ENCODE data around the gene ABCD3. TPM values are rescaled to one million over a fixed set of nuclear protein-coding genes. Genes with fewer than 3 reads are reported as not detected.
A peak's percentile ranks its signal among the peaks of the same experiment; 100 is the strongest.
"Not testable (repeated sequence)": the region's sequence is repeated elsewhere in the genome, so short reads cannot be mapped to it uniquely, and the experiment has no call there.

The ABCD3 gene
- total RNA-seq, 8 experiments from 2014 or later: 41.9 to 222 (median 47.4) TPM

- Histone ChIP-seq H3K4me3 (no peak overlapping the region), H3K27ac (no peak overlapping the region), H3K4me1 (replicated peaks in 1 of 2) (peaks cover 12% of the 10 kb centered on the region in 2 donors)
- WGBS, 10 experiments: 17 to 94% (median 76%) methylated on average over 1 to 5 of the region's 5 CpGs
- in situ Hi-C loops (cut with MboI; ENCODE audit: low pct_unique_long_range_greater_than_20kb in 2 of 9, low sequenced_read_pairs in 9 of 9, unreplicated experiment in 9 of 9): no loop called here
- peak in 1 of 8 experiments; percentile 52 for ATAC-seq (replicated peaks in 6 of 8)
Measured at GRCh38 chr1:94550800-94551241, 132.6 kb downstream of the ABCD3 start.

GRCh38 chr1:94551449-94551848 lies 133.3 kb downstream of the ABCD3 start:
- Histone ChIP-seq H3K4me1 (replicated peaks in 1 of 2) (peaks cover 12% of the 10 kb centered on the region in 2 donors), H3K27ac (no peak overlapping the region), H3K4me3 (no peak overlapping the region)
- 82 to 100% (median 100%) methylated on average over 1 to 7 of the region's 7 CpGs for WGBS, 10 experiments
- in situ Hi-C loops (cut with MboI; ENCODE audit: low pct_unique_long_range_greater_than_20kb in 2 of 9, low sequenced_read_pairs in 9 of 9, unreplicated experiment in 9 of 9): no loop called here
- ATAC-seq (replicated peaks in 6 of 8): no peak

- ATAC-seq (replicated peaks in 6 of 8): peak in 1 of 8 experiments; percentile 32
- in situ Hi-C loops (cut with MboI; ENCODE audit: low pct_unique_long_range_greater_than_20kb in 2 of 9, low sequenced_read_pairs in 9 of 9, unreplicated experiment in 9 of 9): no loop called here
- no peak overlapping the region for H3K27ac ChIP-seq
- no peak overlapping the region for H3K4me3 ChIP-seq
- peaks cover 12% of the 10 kb centered on the region in 2 donors for H3K4me1 ChIP-seq (replicated peaks in 1 of 2)
- 58 to 100% (median 72%) methylated on average over 1 to 8 of the region's 8 CpGs; no CpG with 5 or more reads in 1 of the 10 experiments for WGBS, 10 experiments
Measured at GRCh38 chr1:94552071-94552586, 133.9 kb downstream of the ABCD3 start.

GRCh38 chr1:94553323-94553730 lies 135.1 kb downstream of the ABCD3 start:
- in situ Hi-C loops (cut with MboI; ENCODE audit: low pct_unique_long_range_greater_than_20kb in 2 of 9, low sequenced_read_pairs in 9 of 9, unreplicated experiment in 9 of 9): no loop called here
- no peak for ATAC-seq (replicated peaks in 6 of 8)
- 40 to 100% (median 69%) methylated on average over 1 to 5 of the region's 5 CpGs; no CpG with 5 or more reads in 2 of the 10 experiments for WGBS, 10 experiments
- Histone ChIP-seq H3K4me3 (no peak overlapping the region), H3K4me1 (replicated peaks in 1 of 2) (peaks cover 12% of the 10 kb centered on the region in 2 donors), H3K27ac (no peak overlapping the region)

DNA sequence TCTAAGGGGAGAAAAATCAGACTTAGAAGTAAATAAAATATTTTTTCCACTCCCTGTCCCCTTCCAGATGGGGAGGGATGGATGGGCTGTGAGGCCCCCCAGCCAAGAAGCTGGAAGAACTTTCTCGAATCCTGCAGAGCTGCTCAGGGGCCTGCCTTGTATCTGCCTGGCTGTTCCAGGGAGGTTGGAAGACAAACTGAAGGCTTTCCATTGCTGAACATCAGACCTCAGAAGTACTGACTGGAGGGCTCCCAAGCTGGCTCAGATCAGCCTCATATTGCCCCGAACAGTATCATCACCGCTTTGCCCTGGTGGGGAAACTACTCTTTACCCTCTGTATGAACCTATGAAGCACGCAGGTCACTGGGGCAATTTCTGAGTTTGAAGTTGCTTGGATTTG lies 135.7 kb downstream of the ABCD3 start:
- H3K27ac ChIP-seq: no peak overlapping the region
- in situ Hi-C loops (cut with MboI; ENCODE audit: low pct_unique_long_range_greater_than_20kb in 2 of 9, low sequenced_read_pairs in 9 of 9, unreplicated experiment in 9 of 9): no loop called here
- H3K4me1 ChIP-seq (replicated peaks in 1 of 2): peaks cover 12% of the 10 kb centered on the region in 2 donors
- WGBS, 10 experiments: 80 to 100% (median 90%) methylated on average over 2 to 4 of the region's 4 CpGs; no CpG with 5 or more reads in 3 of the 10 experiments
- ATAC-seq (replicated peaks in 6 of 8): no peak
- H3K4me3 ChIP-seq: no peak overlapping the region

GRCh38 chr1:94554580-94554979 lies 136.4 kb downstream of the ABCD3 start:
- H3K27ac ChIP-seq: no peak overlapping the region
- H3K4me1 ChIP-seq (replicated peaks in 1 of 2): peaks cover 10 to 12% of the 10 kb centered on the region in 2 donors
- H3K4me3 ChIP-seq: no peak overlapping the region
- in situ Hi-C loops (cut with MboI; ENCODE audit: low pct_unique_long_range_greater_than_20kb in 2 of 9, low sequenced_read_pairs in 9 of 9, unreplicated experiment in 9 of 9): no loop called here
- WGBS, 10 experiments: 58 to 95% (median 79%) methylated on average over 1 to 5 of the region's 5 CpGs; no CpG with 5 or more reads in 2 of the 10 experiments
- peak in 4 of 8 experiments; percentile 24 to 53 (median 38) for ATAC-seq (replicated peaks in 6 of 8)

- ATAC-seq (replicated peaks in 6 of 8): no peak
Measured at GRCh38 chr1:94555091-94555490, 136.9 kb downstream of the ABCD3 start.

DNA sequence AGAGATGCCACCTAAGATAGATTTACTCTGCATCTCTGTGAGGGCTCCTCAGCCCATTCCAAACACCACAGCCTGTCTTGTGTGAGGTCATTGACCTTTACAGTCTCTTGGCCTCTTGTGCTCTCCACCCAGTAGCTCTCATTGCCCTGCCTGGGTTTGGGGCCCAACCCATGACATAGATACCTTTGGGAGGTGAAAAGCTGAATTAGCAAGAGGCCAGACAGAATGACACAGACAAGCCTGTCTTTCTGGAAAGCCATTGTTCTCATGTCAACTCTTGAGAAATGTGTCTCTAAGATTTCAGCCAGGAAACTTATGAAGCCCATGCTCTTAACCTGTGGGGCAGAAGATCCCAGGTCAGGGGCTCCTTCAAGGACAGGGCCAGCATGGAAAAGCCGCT lies 141.7 kb downstream of the ABCD3 start:
- Histone ChIP-seq H3K4me1 (replicated peaks in 1 of 2) (no peaks in the 10 kb centered on the region), H3K4me3 (no peak overlapping the region), H3K27ac (no peak overlapping the region)
- in situ Hi-C loops (cut with MboI; ENCODE audit: low pct_unique_long_range_greater_than_20kb in 2 of 9, low sequenced_read_pairs in 9 of 9, unreplicated experiment in 9 of 9): no loop called here
- ATAC-seq (replicated peaks in 6 of 8): no peak
- WGBS, 10 experiments: 75 to 100% (median 100%) methylated on average over 1 of the region's 1 CpG; no CpG with 5 or more reads in 6 of the 10 experiments

More at GRCh38 chr1:94555091-94555490, 136.9 kb downstream of the ABCD3 start:
- Histone ChIP-seq H3K4me3 (no peak overlapping the region), H3K4me1 (replicated peaks in 1 of 2) (peaks cover 5 to 12% of the 10 kb centered on the region in 2 donors), H3K27ac (no peak overlapping the region)
- in situ Hi-C loops (cut with MboI; ENCODE audit: low pct_unique_long_range_greater_than_20kb in 2 of 9, low sequenced_read_pairs in 9 of 9, unreplicated experiment in 9 of 9): no loop called here
- WGBS, 10 experiments: 83 to 100% (median 94%) methylated on average over 1 to 5 of the region's 5 CpGs; no CpG with 5 or more reads in 1 of the 10 experiments

DNA sequence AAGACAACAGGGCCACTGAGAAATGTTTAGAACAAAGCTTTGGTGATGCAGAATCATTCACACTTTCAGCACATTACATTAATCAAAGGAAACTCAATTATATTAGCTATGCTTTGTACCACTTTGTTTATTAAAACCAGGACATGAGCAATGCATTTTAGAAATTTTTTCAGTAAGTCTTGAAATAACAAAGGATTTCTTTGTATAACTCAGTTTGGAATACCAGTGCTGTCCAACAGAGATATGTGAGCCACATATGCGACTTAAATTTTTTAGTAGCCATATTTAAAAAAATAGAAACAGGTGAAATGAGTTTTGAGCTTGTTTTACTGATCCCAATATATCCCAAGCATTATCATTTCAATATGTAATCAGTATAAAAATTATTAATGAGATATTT lies 142.1 kb downstream of the ABCD3 start:
- WGBS, 10 experiments: 0 to 100% (median 88%) methylated on average over 1 of the region's 1 CpG; no CpG with 5 or more reads in 1 of the 10 experiments
- in situ Hi-C loops (cut with MboI; ENCODE audit: low pct_unique_long_range_greater_than_20kb in 2 of 9, low sequenced_read_pairs in 9 of 9, unreplicated experiment in 9 of 9): no loop called here

GRCh38 chr1:94562519-94563260 lies 144.5 kb downstream of the ABCD3 start:
- in situ Hi-C loops (cut with MboI; ENCODE audit: low pct_unique_long_range_greater_than_20kb in 2 of 9, low sequenced_read_pairs in 9 of 9, unreplicated experiment in 9 of 9): no loop called here
- no peak overlapping the region for H3K4me3 ChIP-seq
- peak in 3 of 8 experiments; percentile 28 to 89 (median 89) for ATAC-seq (replicated peaks in 6 of 8)
- H3K27ac ChIP-seq: no peak overlapping the region
- H3K4me1 ChIP-seq (replicated peaks in 1 of 2): no peaks in the 10 kb centered on the region
- WGBS, 10 experiments: 66 to 100% (median 83%) methylated on average over 1 to 12 of the region's 12 CpGs

More for the DNA sequence above, 142.1 kb downstream of the ABCD3 start:
- Histone ChIP-seq H3K27ac (no peak overlapping the region), H3K4me3 (no peak overlapping the region), H3K4me1 (replicated peaks in 1 of 2) (no peaks in the 10 kb centered on the region)
- no peak for ATAC-seq (replicated peaks in 6 of 8)

- WGBS, 10 experiments: 77 to 100% (median 86%) methylated on average over 1 to 2 of the region's 2 CpGs
- ATAC-seq (replicated peaks in 6 of 8): no peak
- Histone ChIP-seq H3K4me3 (no peak overlapping the region), H3K4me1 (replicated peaks in 1 of 2) (no peaks in the 10 kb centered on the region), H3K27ac (no peak overlapping the region)
- in situ Hi-C loops (cut with MboI; ENCODE audit: low pct_unique_long_range_greater_than_20kb in 2 of 9, low sequenced_read_pairs in 9 of 9, unreplicated experiment in 9 of 9): no loop called here
Measured at GRCh38 chr1:94565901-94566300, 147.7 kb downstream of the ABCD3 start.

GRCh38 chr1:94566436-94566835 lies 148.2 kb downstream of the ABCD3 start:
- H3K4me1 ChIP-seq (replicated peaks in 1 of 2); in situ Hi-C loops (cut with MboI; ENCODE audit: low pct_unique_long_range_greater_than_20kb in 2 of 9, low sequenced_read_pairs in 9 of 9, unreplicated experiment in 9 of 9); H3K4me3 ChIP-seq; H3K27ac ChIP-seq; ATAC-seq (replicated peaks in 6 of 8): not testable (repeated sequence)
- WGBS, 10 experiments: 20 to 84% (median 72%) methylated on average over 1 to 5 of the region's 5 CpGs; no CpG with 5 or more reads in 3 of the 10 experiments

- H3K4me3 ChIP-seq; ATAC-seq (replicated peaks in 6 of 8); H3K27ac ChIP-seq; in situ Hi-C loops (cut with MboI; ENCODE audit: low pct_unique_long_range_greater_than_20kb in 2 of 9, low sequenced_read_pairs in 9 of 9, unreplicated experiment in 9 of 9); H3K4me1 ChIP-seq (replicated peaks in 1 of 2): not testable (repeated sequence)
- whole genome bisulfite sequencing, 10 experiments: 67 to 100% (median 92%) methylated on average over 1 to 2 of the region's 2 CpGs; no CpG with 5 or more reads in 1 of the 10 experiments
Measured at GRCh38 chr1:94567975-94568607, 149.9 kb downstream of the ABCD3 start.

All from motor neuron (in vitro differentiated cells).